Prostate gland (tissue), 2 donors: ENCODE results near the gene NYAP2. TPM values are rescaled to one million over a fixed set of nuclear protein-coding genes. Genes with fewer than 3 reads are reported as not detected.

Source experiments
- DNase-seq: peaks from one replicate; pipeline ENCODE4 v3.0.0-alpha.2; 2019; ENCODE audit warnings: low spot score
- H3K27ac ChIP-seq, 2 donors: fragments of 200-600 bp; sonication (generic); 2 replicates each; pipeline ENCODE4 v1.5.1; 2017 to 2019
- H3K27me3 ChIP-seq: fragments of 200-600 bp; sonication (generic); replicated peaks from 2 replicates; pipeline ENCODE4 v1.5.1; 2019; ENCODE audit not compliant: insufficient read depth
- H3K36me3 ChIP-seq, 2 donors: fragments of 200-600 bp; sonication (generic); 1 replicate in 1 of 2; 2 replicates in 1 of 2; pipeline versions ENCODE4 v1.5.1 to v1.8.1; 2017 to 2019
- H3K4me1 ChIP-seq: fragments of 200-600 bp; sonication (generic); replicated peaks from 2 replicates; pipeline ENCODE4 v1.5.1; 2019
- H3K4me3 ChIP-seq, 2 donors: fragments of 200-600 bp; sonication (generic); 2 replicates each; pipeline ENCODE4 v1.5.1; 2017 to 2019
- H3K9me3 ChIP-seq: fragments of 200-600 bp; sonication (generic); 2 replicates; pipeline ENCODE4 v1.5.1; 2017
- CTCF ChIP-seq, 4 experiments: fragments of 200-600 bp in 2 of 4; fragments of 450-650 bp in 2 of 4; sonication (generic) in 2 of 4; IDR thresholded peaks; 1 replicate in 3 of 4; 2 replicates in 1 of 4; pipeline ENCODE4 v1.5.1; 2016 to 2019; ENCODE audit warnings: antibody characterized with exemption in 4 of 4, mild to moderate bottlenecking in 2 of 4, moderate library complexity in 2 of 4
- POLR2A ChIP-seq: fragments of 450-650 bp; IDR thresholded peaks from one replicate; pipeline ENCODE4 v1.6.1; 2016; ENCODE audit warnings: antibody characterized with exemption, mild to moderate bottlenecking
- POLR2AphosphoS5 ChIP-seq: sonication (generic); formaldehyde crosslinking; IDR thresholded peaks from one replicate; pipeline ENCODE4 v1.6.1; 2017; ENCODE audit warnings: antibody characterized with exemption
- WGBS: methylation state at CpG from one replicate; pipeline ENCODE4 v1.1.5; 2018; 5-methylcytosine and 5-hydroxymethylcytosine counted together
- intact Hi-C: fragments of 100-400 bp; cut with DNase I; formaldehyde crosslinking; loops from one replicate; pipeline ENCODE4 v1.14.2; 2022
- total RNA-seq, 2 donors: library from RNA; depleted of rRNA; stranded (reverse); fragments of >200 nt; gene quantifications; one replicate each; pipeline ENCODE4 v1.1.0, GENCODE V29; 2016

The NYAP2 gene
- total RNA-seq, 2 donors from 2014 or later: 0.14 TPM; not detected in 1

GRCh38 chr2:225400060-225400511 is 576 bp downstream of the NYAP2 start:
- DNase-seq: no peak
- intact Hi-C loops: no loop called here
- no peak overlapping the region for H3K4me3 ChIP-seq
- no peak overlapping the region for H3K27ac ChIP-seq
- H3K27me3 ChIP-seq: no peaks in the 10 kb centered on the region
- WGBS: 11% methylated on average over 8 of the region's 8 CpGs
- H3K9me3 ChIP-seq: no peaks in the 10 kb centered on the region
- no peaks in the 10 kb centered on the region for H3K4me1 ChIP-seq
- TF ChIP-seq POLR2AphosphoS5: no peak
- TF ChIP-seq CTCF (IDR thresholded peaks at IDR 0.05): no peak
- no peak for TF ChIP-seq POLR2A
- no peaks in the 10 kb centered on the region for H3K36me3 ChIP-seq

GRCh38 chr2:225400546-225401400 is 1.3 kb downstream of the NYAP2 start:
- H3K36me3 ChIP-seq: no peaks in the 10 kb centered on the region
- H3K27ac ChIP-seq: no peak overlapping the region
- H3K4me1 ChIP-seq: no peaks in the 10 kb centered on the region
- no peak for TF ChIP-seq CTCF (IDR thresholded peaks at IDR 0.05)
- no peak for TF ChIP-seq POLR2AphosphoS5
- no peak for TF ChIP-seq POLR2A
- intact Hi-C loops: no loop called here
- no peaks in the 10 kb centered on the region for H3K27me3 ChIP-seq
- no peaks in the 10 kb centered on the region for H3K9me3 ChIP-seq
- DNase-seq: no peak
- no peak overlapping the region for H3K4me3 ChIP-seq
- WGBS: 67% methylated on average over 9 of the region's 9 CpGs

- WGBS: 68% methylated on average over 1 of the region's 1 CpG
- Histone ChIP-seq H3K9me3 (no peaks in the 10 kb centered on the region), H3K4me1 (no peaks in the 10 kb centered on the region), H3K27ac (no peak overlapping the region), H3K27me3 (no peaks in the 10 kb centered on the region), H3K36me3 (no peaks in the 10 kb centered on the region), H3K4me3 (no peak overlapping the region)
- no peak for DNase-seq
- TF ChIP-seq CTCF (IDR thresholded peaks at IDR 0.05) (no peak), POLR2A (no peak), POLR2AphosphoS5 (no peak)
- intact Hi-C loops: no loop called here
Measured at GRCh38 chr2:225402210-225402776, 2.8 kb downstream of the NYAP2 start.

GRCh38 chr2:225411452-225411851 is 11.9 kb downstream of the NYAP2 start:
- H3K27ac ChIP-seq: no peak overlapping the region
- H3K9me3 ChIP-seq: no peaks in the 10 kb centered on the region
- no peak for DNase-seq
- no peak for TF ChIP-seq POLR2AphosphoS5
- no peak for TF ChIP-seq POLR2A
- no peak for TF ChIP-seq CTCF (IDR thresholded peaks at IDR 0.05)
- no peaks in the 10 kb centered on the region for H3K4me1 ChIP-seq
- WGBS: 74% methylated on average over 3 of the region's 3 CpGs
- no peak overlapping the region for H3K4me3 ChIP-seq
- no peaks in the 10 kb centered on the region for H3K36me3 ChIP-seq
- peaks cover 6% of the 10 kb centered on the region for H3K27me3 ChIP-seq
- intact Hi-C loops: no loop called here
